NCI-H128 (cell line): ENCODE measurements around the gene SPTBN1.

Experiments
- DNase-seq: peaks from one replicate; lab custom pipeline; 2025; ENCODE audit not compliant: unreplicated experiment; lab: John Stamatoyannopoulos, UW

Gene SPTBN1

DNA sequence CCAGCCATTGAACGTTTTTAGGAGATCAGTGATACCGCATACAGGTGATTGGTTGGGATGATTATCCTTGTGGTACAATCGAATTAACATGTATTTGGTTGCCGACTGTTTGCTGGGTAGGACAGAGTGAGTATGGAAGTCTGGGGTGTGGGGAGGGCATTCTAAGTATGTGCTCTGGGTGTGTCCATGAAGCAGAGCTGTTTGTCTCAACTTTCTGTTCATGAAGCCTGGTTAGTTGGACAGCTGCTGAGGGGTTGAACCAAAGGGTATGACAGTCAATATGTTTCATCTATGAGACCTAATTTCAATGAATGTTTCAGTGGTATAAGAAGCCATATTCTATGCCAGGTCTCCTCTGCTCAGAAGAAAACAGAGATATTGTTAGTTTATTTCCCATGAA lies 21.9 kb upstream of the SPTBN1 start:
- DNase-seq = no peak

- DNase-seq = no peak
Measured at GRCh38 chr2:54434711-54435110, 21.4 kb upstream of the SPTBN1 start.

- DNase-seq = no peak
Measured at GRCh38 chr2:54435325-54436226, 20.6 kb upstream of the SPTBN1 start.

DNA sequence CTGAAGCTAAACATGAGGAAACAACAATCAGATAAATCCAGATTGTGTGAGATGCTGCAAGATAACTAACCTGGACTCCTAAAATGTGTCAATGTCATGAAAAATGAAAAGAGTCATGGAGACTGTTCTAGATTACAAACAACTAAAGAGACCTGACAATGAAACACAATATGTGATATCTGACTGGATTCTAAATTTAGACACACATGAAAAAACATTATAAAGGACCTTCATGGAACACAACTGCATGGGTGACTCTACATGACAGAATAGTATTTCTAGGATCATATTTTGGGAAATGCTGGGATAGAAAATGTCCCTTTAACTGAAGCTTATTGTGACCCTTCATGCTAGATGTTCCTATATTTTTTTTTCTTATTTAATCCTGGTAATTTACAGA lies 18.5 kb upstream of the SPTBN1 start:
- DNase-seq = no peak

DNA sequence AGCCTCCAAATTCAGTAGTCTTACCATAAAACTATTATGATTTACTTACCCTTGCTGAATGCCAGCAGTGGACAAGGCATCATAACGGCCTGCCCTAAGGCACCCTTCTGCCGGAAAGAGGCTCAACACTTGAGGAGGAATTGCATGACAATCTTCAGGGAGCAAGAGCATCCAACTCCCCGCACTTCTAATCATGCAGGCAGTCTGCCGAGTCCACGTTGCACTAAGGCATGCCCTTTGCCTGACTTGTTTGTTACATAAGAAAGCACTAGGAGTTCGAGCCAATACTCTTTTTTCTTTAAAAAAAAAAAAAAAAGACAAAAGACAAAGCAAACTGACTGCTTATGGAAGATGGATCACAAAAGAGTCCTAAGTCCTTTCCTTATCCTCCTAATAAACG lies 17.9 kb upstream of the SPTBN1 start:
- DNase-seq = no peak

- DNase-seq = no peak
Measured at GRCh38 chr2:54439582-54439981, 16.5 kb upstream of the SPTBN1 start.

- no peak for DNase-seq
Measured at GRCh38 chr2:54440050-54440449, 16.1 kb upstream of the SPTBN1 start.

DNA sequence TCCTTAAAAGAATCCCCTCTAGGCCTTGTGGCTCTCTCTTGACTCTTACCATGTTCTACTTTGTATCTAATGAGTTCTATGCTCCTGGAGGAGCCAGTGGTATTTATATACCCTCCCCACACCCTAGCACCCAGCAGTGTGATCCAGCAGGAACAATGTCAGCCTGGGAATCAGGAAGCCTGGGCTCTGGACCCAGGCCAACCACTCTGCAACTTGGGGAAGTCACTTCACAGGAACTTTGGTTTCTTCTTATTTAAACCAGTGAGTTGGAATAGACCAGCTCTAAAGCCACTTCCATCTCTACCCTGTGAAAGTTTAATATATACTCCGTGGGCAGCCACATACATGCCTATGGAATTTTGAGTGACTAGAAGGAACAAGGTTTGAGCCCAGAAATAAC lies 11.6 kb upstream of the SPTBN1 start:
- DNase-seq = no peak

GRCh38 chr2:54446122-54446521 lies 10.0 kb upstream of the SPTBN1 start:
- DNase-seq = no peak

DNA sequence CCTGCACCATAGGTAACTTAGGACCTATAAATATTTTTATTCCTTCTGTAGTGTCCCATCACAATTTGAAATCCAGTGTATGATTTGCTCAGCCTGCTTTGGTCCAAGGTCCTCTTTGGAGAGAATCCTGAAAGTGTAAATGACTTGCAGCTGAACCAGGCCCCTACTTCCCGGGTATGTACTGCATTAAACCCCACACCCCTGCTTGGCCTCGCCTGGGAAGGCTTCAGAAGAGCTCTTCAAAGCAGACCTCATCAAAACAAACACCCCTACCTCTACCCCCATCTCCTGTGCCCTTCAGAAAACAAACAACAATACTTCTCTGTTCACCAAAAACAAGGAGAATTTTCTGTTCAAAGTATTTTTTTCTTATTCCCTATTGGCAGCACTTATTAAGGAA lies 9.5 kb upstream of the SPTBN1 start:
- no peak for DNase-seq

- DNase-seq = no peak
Measured at GRCh38 chr2:54454548-54455130, 1.5 kb upstream of the SPTBN1 start.

GRCh38 chr2:54455131-54455562 lies 980 bp upstream of the SPTBN1 start:
- no peak for DNase-seq

- DNase-seq = no peak
Measured at GRCh38 chr2:54456362-54456611, 160 bp downstream of the SPTBN1 start.

- DNase-seq = no peak
Measured at GRCh38 chr2:54456612-54457322, 640 bp downstream of the SPTBN1 start.

DNA sequence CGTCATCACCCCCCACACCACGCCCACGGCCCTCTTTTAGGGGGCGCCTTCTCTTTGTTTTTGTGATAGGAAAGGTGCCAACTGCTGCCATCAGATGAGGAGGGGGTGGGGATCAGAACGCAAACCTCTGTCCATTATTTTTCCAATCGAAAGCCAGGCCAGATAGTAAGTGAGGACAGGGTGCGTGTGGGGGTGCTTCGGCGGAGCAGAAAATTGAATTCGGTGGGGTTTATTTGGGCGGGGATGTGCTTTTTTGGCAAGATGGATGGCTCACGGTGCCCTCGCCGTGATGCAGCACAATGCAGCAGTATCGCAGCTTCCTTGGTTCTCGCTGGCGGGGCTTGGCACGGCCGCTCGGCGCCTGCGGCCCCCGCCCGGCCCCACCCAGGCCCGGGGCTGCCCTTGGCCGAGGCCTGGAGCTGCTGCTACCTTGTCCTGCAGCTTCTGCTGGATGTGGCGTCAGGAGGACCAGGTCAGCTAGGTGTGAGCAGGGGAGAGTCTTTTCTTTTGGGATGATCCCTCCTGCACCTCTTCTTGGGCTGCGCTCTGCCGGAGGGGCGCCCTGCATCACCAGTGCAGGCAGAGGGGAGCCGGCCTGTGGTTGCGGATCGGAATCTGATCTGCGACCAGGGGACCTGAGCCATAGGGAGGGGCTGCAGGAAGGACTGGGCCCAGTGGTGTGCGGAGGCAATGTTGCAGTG lies 1.3 kb downstream of the SPTBN1 start:
- DNase-seq = peak; percentile 30

- DNase-seq = no peak
Measured at GRCh38 chr2:54459037-54459441, 2.9 kb downstream of the SPTBN1 start.

GRCh38 chr2:54461261-54461660 lies 5.1 kb downstream of the SPTBN1 start:
- DNase-seq = no peak

GRCh38 chr2:54464341-54464740 lies 8.2 kb downstream of the SPTBN1 start:
- DNase-seq = no peak

DNA sequence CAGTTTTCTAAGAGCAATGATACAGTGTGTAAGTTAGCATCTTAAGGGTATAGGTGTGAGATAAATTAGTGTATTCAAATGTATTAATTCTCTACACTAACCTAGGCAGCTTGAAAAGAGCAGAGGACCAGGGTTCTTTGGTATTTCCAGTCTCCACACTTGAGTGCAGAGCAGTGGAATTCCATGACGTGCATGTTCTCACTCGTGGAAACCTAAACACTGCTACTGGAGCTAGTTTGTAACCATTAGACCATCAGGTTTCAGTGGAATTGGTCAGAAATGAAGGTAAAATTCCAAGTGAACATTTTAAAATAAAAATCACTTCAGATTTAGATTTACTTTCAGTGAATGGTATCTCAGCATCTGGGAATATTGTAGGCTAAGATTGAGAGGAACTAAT lies 9.0 kb downstream of the SPTBN1 start:
- no peak for DNase-seq

- no peak for DNase-seq
Measured at GRCh38 chr2:54466870-54467269, 10.7 kb downstream of the SPTBN1 start.

DNA sequence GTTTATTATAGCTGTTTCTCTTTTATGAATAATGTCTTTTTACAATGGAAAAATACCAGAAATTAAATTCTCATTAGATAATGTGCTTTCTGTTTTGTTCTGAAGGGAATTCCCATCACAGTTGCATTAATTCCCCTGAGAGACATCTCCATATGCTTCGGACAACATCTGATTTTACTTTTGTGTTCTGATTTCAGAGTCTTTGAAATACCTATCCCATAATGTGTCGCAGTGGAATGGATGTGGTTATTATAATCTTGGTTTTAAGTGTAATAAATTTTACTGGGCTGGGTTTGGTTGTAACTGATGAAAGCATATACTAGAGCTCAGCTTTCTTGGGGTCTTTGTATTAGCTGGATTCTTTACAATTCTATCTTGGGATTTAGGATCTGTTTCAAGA lies 12.5 kb downstream of the SPTBN1 start:
- DNase-seq = no peak
